K562 (cell line): ENCODE measurements around the gene BIRC5. TPM values are rescaled to one million over a fixed set of nuclear protein-coding genes. Genes with fewer than 3 reads are reported as not detected.
A peak's percentile ranks its signal among the peaks of the same experiment; 100 is the strongest.

Experiments used
- ATAC-seq: fragments of 200-7000 bp; cut with Tn5 transposase; 3 replicates; pipeline ENCODE4 v1.9.1; 2020; ENCODE audit warnings: moderate library complexity
- BruUV-seq: library from RNA; stranded (reverse); fragments of 400-500 nt; replicated peaks from 2 replicates; lab custom pipeline; 2021; lab: Mats Ljungman, UMichigan
- CTCF ChIA-PET: fragments of 300-600 bp; formaldehyde crosslinking; extraction: SDS; loops from one replicate; lab custom pipeline; 2021; ENCODE audit warnings: low intra/inter-chr PET ratio; lab: Yijun Ruan, JAX
- POLR2A ChIA-PET: fragments of 300-600, 350-650 bp; sonication (Branson Sonifier 250); formaldehyde crosslinking; extraction: SDS; loops from one replicate; lab custom pipeline; 2021; ENCODE audit warnings: antibody characterized with exemption, inconsistent platforms; lab: Yijun Ruan, JAX
- DNase-seq, 4 experiments: peaks; one replicate each; pipeline versions ENCODE4 v3.0.0 to v3.0.0-alpha.2; 2011 to 2018; ENCODE audit warnings: low spot score in 3 of 4, mixed read lengths in 3 of 4; ENCODE audit errors: extremely low read depth in 1 of 4
- FAIRE-seq: peaks from 2 replicates; lab custom pipeline; 2011; peaks lifted over from hg19 to GRCh38; lab: Jason Lieb, UNC
- H2AFZ ChIP-seq: 2 replicates; pipeline ENCODE4 v1.6.0; 2011; ENCODE audit warnings: low read depth, low read length, control low read depth, inconsistent platforms
- H3K27ac ChIP-seq: fragments of 200-600 bp; 3 replicates; pipeline ENCODE4 v1.8.0; 2011; ENCODE audit warnings: low read depth, mild to moderate bottlenecking, control low read depth, inconsistent platforms, low read length, moderate library complexity, mixed read lengths; ENCODE audit errors: extremely low read depth
- H3K27me3 ChIP-seq, 2 experiments: fragments of 300-600 bp in 1 of 2; 2 replicates in 1 of 2; 3 replicates in 1 of 2; pipeline versions ENCODE4 v1.6.0 to v1.8.0; 2011; ENCODE audit warnings: inconsistent platforms in 2 of 2, low read length in 2 of 2, mild to moderate bottlenecking in 1 of 2, mixed read lengths in 1 of 2, moderate library complexity in 1 of 2; ENCODE audit not compliant: control insufficient read depth in 2 of 2, insufficient read depth in 2 of 2
- H3K36me3 ChIP-seq: fragments of 300-600 bp; 3 replicates; pipeline ENCODE4 v1.8.0; 2011; ENCODE audit warnings: mild to moderate bottlenecking, low read length, inconsistent platforms; ENCODE audit not compliant: control insufficient read depth, insufficient read depth
- H3K4me1 ChIP-seq, 2 experiments: fragments of 200-600 bp in 1 of 2; replicated peaks in 1 of 2; 2 replicates in 1 of 2; 3 replicates in 1 of 2; pipeline versions ENCODE4 v1.5.1 to v1.8.0; 2011; ENCODE audit warnings: inconsistent platforms in 2 of 2, low read length in 2 of 2, mild to moderate bottlenecking in 1 of 2, mixed read lengths in 1 of 2, moderate library complexity in 1 of 2; ENCODE audit not compliant: control insufficient read depth in 2 of 2, insufficient read depth in 2 of 2
- H3K4me2 ChIP-seq: 2 replicates; pipeline ENCODE4 v1.6.1; 2011; ENCODE audit warnings: low read length, control low read depth, inconsistent platforms, mixed read lengths; ENCODE audit not compliant: insufficient read depth
- H3K4me3 ChIP-seq: fragments of 200-600 bp; sonication (generic), shearing (Covaris generic); 2 replicates; pipeline ENCODE4 v1.5.1; 2016; ENCODE audit warnings: control low read depth, inconsistent platforms
- H3K79me2 ChIP-seq: fragments of 200-600 bp; 3 replicates; pipeline ENCODE4 v1.8.0; 2011; ENCODE audit warnings: low read length, inconsistent platforms; ENCODE audit not compliant: control insufficient read depth, insufficient read depth
- H3K9ac ChIP-seq, 2 experiments: 2 replicates each; pipeline versions ENCODE4 v1.6.0 to v1.6.1; 2011; ENCODE audit warnings: low read depth in 2 of 2, low read length in 2 of 2, control low read depth in 1 of 2, inconsistent platforms in 1 of 2, mild to moderate bottlenecking in 1 of 2, mixed read lengths in 1 of 2; ENCODE audit not compliant: insufficient read depth in 1 of 2
- H3K9me1 ChIP-seq: one replicate; pipeline ENCODE4 v1.6.0; 2011; ENCODE audit warnings: inconsistent platforms, mild to moderate bottlenecking, low read length, moderate library complexity; ENCODE audit not compliant: control insufficient read depth, insufficient read depth
- H3K9me3 ChIP-seq: replicated peaks from 2 replicates; pipeline ENCODE4 v1.5.1; 2011; ENCODE audit warnings: low read depth, low read length, inconsistent platforms; ENCODE audit not compliant: control insufficient read depth, insufficient read depth
- H4K20me1 ChIP-seq: replicated peaks from 2 replicates; pipeline ENCODE4 v1.6.1; 2011; ENCODE audit warnings: low read length, inconsistent platforms, mixed read lengths; ENCODE audit not compliant: control insufficient read depth, insufficient read depth
- ARID3A ChIP-seq: IDR thresholded peaks from 2 replicates; pipeline ENCODE4 v1.6.1; 2012; ENCODE audit warnings: low read depth, low read length, improper control_type of control experiment, borderline replicate concordance
- COPS2 ChIP-seq: fragments of 450-650 bp; conservative IDR thresholded peaks from 2 replicates; pipeline ENCODE4 v1.6.1; 2016; ENCODE audit warnings: mild to moderate bottlenecking, moderate library complexity
- DLX4 ChIP-seq: fragments of 250-450 bp; sonication (Bioruptor Pico); IDR thresholded peaks from 2 replicates; pipeline ENCODE4 v1.6.1; 2021; ENCODE audit warnings: mild to moderate bottlenecking
- HMBOX1 ChIP-seq: sonication (generic); IDR thresholded peaks from 2 replicates; pipeline ENCODE4 v1.6.1; 2016
- KHSRP ChIP-seq: fragments of 450-650 bp; IDR thresholded peaks from 2 replicates; pipeline ENCODE4 v1.6.1; 2017
- L3MBTL2 ChIP-seq: fragments of 450-650 bp; IDR thresholded peaks from 2 replicates; pipeline ENCODE4 v1.6.1; 2016; ENCODE audit warnings: mild to moderate bottlenecking, moderate library complexity
- PBX2 ChIP-seq, 2 experiments: IDR thresholded peaks in 1 of 2; conservative IDR thresholded peaks in 1 of 2; 2 replicates each; pipeline ENCODE4 v1.6.1; 2016; ENCODE audit warnings: low read depth in 2 of 2, mild to moderate bottlenecking in 1 of 2, missing compliant biosample characterization in 1 of 2, missing genetic modification characterization in 1 of 2, moderate library complexity in 1 of 2
- POLR2B ChIP-seq: fragments of 450-650 bp; IDR thresholded peaks from 2 replicates; pipeline ENCODE4 v1.6.1; 2018; ENCODE audit warnings: low read depth; ENCODE audit not compliant: partially characterized antibody
- SPI1 ChIP-seq: IDR thresholded peaks from 2 replicates; pipeline ENCODE4 v1.6.1; 2011; ENCODE audit warnings: low read depth, low read length, control low read depth, borderline replicate concordance
- TAF1 ChIP-seq: IDR thresholded peaks from 2 replicates; pipeline ENCODE4 v1.6.1; 2011; ENCODE audit warnings: mild to moderate bottlenecking, low read length, moderate library complexity; ENCODE audit not compliant: insufficient read depth, control insufficient read depth, severe bottlenecking; ENCODE audit errors: extremely low read depth
- ZNF23 ChIP-seq: fragments of 250-450 bp; sonication (Bioruptor Pico); IDR thresholded peaks from 2 replicates; pipeline ENCODE4 v1.4.0; 2020; ENCODE audit warnings: mild to moderate bottlenecking
- ZNF707 ChIP-seq: fragments of 250-450 bp; sonication (Bioruptor Pico); conservative IDR thresholded peaks from 2 replicates; pipeline ENCODE4 v1.8.0; 2022; ENCODE audit warnings: inconsistent platforms, mild to moderate bottlenecking, moderate library complexity
- ZNF766 ChIP-seq: fragments of 200-800 bp; sonication (Bioruptor generic); conservative IDR thresholded peaks from 2 replicates; pipeline ENCODE4 v1.6.1; 2016; ENCODE audit warnings: missing genetic modification characterization, missing compliant biosample characterization
- WGBS: fragments of 100-300 bp; shearing (Covaris generic); methylation state at CpG from one replicate; pipeline ENCODE4 v1.1.6; 2016; ENCODE audit warnings: low coverage, mixed read lengths; ENCODE audit not compliant: insufficient coverage; ENCODE audit errors: missing lambda C conversion rate; 5-methylcytosine and 5-hydroxymethylcytosine counted together
- in situ Hi-C: fragments of 300-500 bp; cut with MboI; formaldehyde crosslinking; loops from 4 replicates; pipeline ENCODE4 v1.15.0; 2018; ENCODE audit warnings: inconsistent platforms, mixed read lengths
- intact Hi-C: fragments of 100-400 bp; cut with micrococcal nuclease; formaldehyde crosslinking; loops from 2 replicates; pipeline ENCODE4 v1.14.2; 2022
- polyA plus RNA-seq, 8 experiments: library from polyadenylated mRNA; depleted of rRNA in 4 of 8; stranded (reverse) in 5 of 8; unstranded in 3 of 8; fragments of >200 nt; fragmentation: Nextera tagmentation in 2 of 8; fragmentation: Illumina TruSeq in 1 of 8; extraction: Ambion mirVana in 2 of 8; extraction: Trizol in 1 of 8; gene quantifications; 2 replicates each; pipeline versions ENCODE4 v1.2.1 to v1.2.3, GENCODE V29; 2011 to 2014; ENCODE audit warnings: inconsistent platforms in 1 of 8, missing spikeins in 1 of 8
- total RNA-seq, 7 experiments: library from RNA; depleted of rRNA in 6 of 7; stranded (reverse); fragments of >200 nt in 6 of 7; fragmentation: Illumina TruSeq in 2 of 7; extraction: Trizol in 2 of 7; gene quantifications; 2 replicates each; pipeline versions ENCODE4 v1.2.1 to v1.2.3, GENCODE V29; 2011 to 2021; ENCODE audit warnings: low replicate concordance in 1 of 7

The BIRC5 gene
- total and polyA plus RNA-seq, 9 of the 15 experiments (the other 6 are each of a cell fraction or from before 2014, with no cell fraction given), result 64.4 to 140 (median 101) TPM

- no peak overlapping the region for H3K27ac ChIP-seq
- POLR2A ChIA-PET, result interaction anchor here (0.6 to 1.5 kb wide), 8 partner anchors 25 to 226 kb away, joined by 3 to 9 read pairs (median 3); partner anchors contain the start of gene BIRC5
- no peak overlapping the region for H3K4me2 ChIP-seq
- H3K4me3 ChIP-seq, result no peak overlapping the region
- no peaks in the 10 kb centered on the region for H4K20me1 ChIP-seq
- 35% methylated on average over 27 of the region's 27 CpGs for WGBS
- ATAC-seq (peak; percentile 87), DNase-seq (peak; percentile 90 to 94 (median 92)), FAIRE-seq (peak; percentile 87)
- no TSS peak for BruUV-seq
- CTCF ChIA-PET, result interaction anchor here (0.6 to 3.2 kb wide), 9 partner anchors 64 to 310 kb away, joined by 3 to 37 read pairs (median 5); no protein-coding TSS in a partner anchor
- H3K27me3 ChIP-seq, result no peaks in the 10 kb centered on the region
- no peaks in the 10 kb centered on the region for H3K36me3 ChIP-seq
- intact Hi-C loops, result loop anchor here (1.0 kb wide), 1 partner anchor 166 kb away; no protein-coding TSS in a partner anchor
- in situ Hi-C loops, result no loop called here
- no peaks in the 10 kb centered on the region for H3K9me3 ChIP-seq
- 0 out of 2 replicates have a peak overlapping the region, but pooled peaks have one; percentile 4 for H2AFZ ChIP-seq
- H3K9ac ChIP-seq, result peak overlapping the region in 1 of 2 experiments; percentile 80; a peak in 2 of 4 replicates
- peaks cover 11% of the 10 kb centered on the region for H3K79me2 ChIP-seq
- H3K9me1 ChIP-seq, result no peaks in the 10 kb centered on the region
- peaks cover 32 to 80% of the 10 kb centered on the region in 2 experiments for H3K4me1 ChIP-seq
- no peak for TF ChIP-seq HMBOX1
- no peak for TF ChIP-seq ZNF707 (CRISPR knock-in tag)
- TF ChIP-seq DLX4 (CRISPR knock-in tag), result no peak
- no peak for TF ChIP-seq SPI1
- no peak for TF ChIP-seq KHSRP
- no peak for TF ChIP-seq ZNF766 (CRISPR knock-in tag)
- no peak for TF ChIP-seq ZNF23 (CRISPR knock-in tag)
- peak; percentile 45; the same call in 1 of the 2 replicates for TF ChIP-seq L3MBTL2
- TF ChIP-seq COPS2, result no peak
- no peak for TF ChIP-seq TAF1
- TF ChIP-seq POLR2B, result no peak
- no peak for TF ChIP-seq ARID3A
- no peak for TF ChIP-seq PBX2 (CRISPR knock-in tag; IDR thresholded peaks at IDR 0.05; ENCODE audit: low read depth)
- TF ChIP-seq PBX2 (tag; conservative IDR thresholded peaks at IDR 0.05; ENCODE audit: low read depth), result no peak
These were observed 37.1 kb downstream of the BIRC5 start for GRCh38 chr17:78250891-78251772.
